Middle frontal gyrus (tissue), 1 donor: Measurements from ENCODE around the gene EFHD1.
"Not testable (repeated sequence)": the region's sequence is repeated elsewhere in the genome, so short reads cannot be mapped to it uniquely, and the experiment has no call there.

Experiments
- DNase-seq: peaks from one replicate; pipeline ENCODE4 v3.0.0-alpha.2; 2015; ENCODE audit warnings: low spot score; ENCODE audit errors: extremely low spot score

EFHD1 gene

GRCh38 chr2:232689152-232689910 is 55.9 kb downstream of the EFHD1 start:
- DNase-seq, result no peak

- not testable (repeated sequence) for DNase-seq
Measured at GRCh38 chr2:232691117-232691516, 57.7 kb downstream of the EFHD1 start.

- DNase-seq, result no peak
Measured at GRCh38 chr2:232693344-232693743, 59.9 kb downstream of the EFHD1 start.

- no peak for DNase-seq
Measured at GRCh38 chr2:232696609-232697058, 63.2 kb downstream of the EFHD1 start.

- DNase-seq, result peak; percentile 88
Measured at GRCh38 chr2:232697059-232697806, 63.8 kb downstream of the EFHD1 start, which contains the start of gene GIGYF2. TSS of gene GIGYF2 (plus strand) at chr2:232697331. CDS start at chr2:232735198, 37,867 bp downstream.

- no peak for DNase-seq
Measured at GRCh38 chr2:232697807-232698110, 64.4 kb downstream of the EFHD1 start.

- no peak for DNase-seq
Measured at GRCh38 chr2:232698556-232699091, 65.2 kb downstream of the EFHD1 start.

- no peak for DNase-seq
Measured at GRCh38 chr2:232699110-232699509, 65.7 kb downstream of the EFHD1 start.

- no peak for DNase-seq
Measured at GRCh38 chr2:232700154-232700553, 66.8 kb downstream of the EFHD1 start.

GRCh38 chr2:232707076-232707475 is 73.7 kb downstream of the EFHD1 start:
- no peak for DNase-seq

- no peak for DNase-seq
Measured at GRCh38 chr2:232713505-232713904, 80.1 kb downstream of the EFHD1 start.

- DNase-seq, result no peak
Measured at GRCh38 chr2:232714969-232715368, 81.6 kb downstream of the EFHD1 start.

- DNase-seq, result not testable (repeated sequence)
Measured at GRCh38 chr2:232720056-232720455, 86.7 kb downstream of the EFHD1 start.

- no peak for DNase-seq
Measured at GRCh38 chr2:232721261-232721660, 87.9 kb downstream of the EFHD1 start.

- no peak for DNase-seq
Measured at GRCh38 chr2:232721882-232722281, 88.5 kb downstream of the EFHD1 start.

- DNase-seq, result no peak
Measured at GRCh38 chr2:232723027-232723426, 89.6 kb downstream of the EFHD1 start.

- DNase-seq, result no peak
Measured at GRCh38 chr2:232728785-232729184, 95.4 kb downstream of the EFHD1 start.

GRCh38 chr2:232731470-232731869 is 98.1 kb downstream of the EFHD1 start:
- no peak for DNase-seq
